Ovary (tissue), 3 donors: ENCODE results near the gene BEAN1.

ENCODE experiments used
- CTCF ChIP-seq, 3 donors: fragments of 450-650 bp in 2 of 3; fragments of 200-600 bp in 1 of 3; IDR thresholded peaks; one replicate each; pipeline versions ENCODE4 v1.5.1 to v1.8.0; 2016 to 2022; ENCODE audit warnings: antibody characterized with exemption in 3 of 3, mild to moderate bottlenecking in 1 of 3
- POLR2A ChIP-seq: fragments of 450-650 bp; IDR thresholded peaks from one replicate; pipeline ENCODE4 v1.6.1; 2017; ENCODE audit warnings: antibody characterized with exemption, mild to moderate bottlenecking, moderate library complexity
- donor health status: DM: no; HTN: no; CAD: no.

GRCh38 chr16:66459878-66460277 lies 32.8 kb downstream of the BEAN1 start:
- TF ChIP-seq CTCF (IDR thresholded peaks at IDR 0.05) = no peak
- no peak for TF ChIP-seq POLR2A
